ENCODE data around the gene GET4. TPM values are rescaled to one million over a fixed set of nuclear protein-coding genes. Genes with fewer than 3 reads are reported as not detected.

GET4 gene
- polyA plus RNA-seq, 1 donor (not counting 4 experiments of a cell fraction or from before 2014, with no cell fraction given) = 21.1 TPM

DNA sequence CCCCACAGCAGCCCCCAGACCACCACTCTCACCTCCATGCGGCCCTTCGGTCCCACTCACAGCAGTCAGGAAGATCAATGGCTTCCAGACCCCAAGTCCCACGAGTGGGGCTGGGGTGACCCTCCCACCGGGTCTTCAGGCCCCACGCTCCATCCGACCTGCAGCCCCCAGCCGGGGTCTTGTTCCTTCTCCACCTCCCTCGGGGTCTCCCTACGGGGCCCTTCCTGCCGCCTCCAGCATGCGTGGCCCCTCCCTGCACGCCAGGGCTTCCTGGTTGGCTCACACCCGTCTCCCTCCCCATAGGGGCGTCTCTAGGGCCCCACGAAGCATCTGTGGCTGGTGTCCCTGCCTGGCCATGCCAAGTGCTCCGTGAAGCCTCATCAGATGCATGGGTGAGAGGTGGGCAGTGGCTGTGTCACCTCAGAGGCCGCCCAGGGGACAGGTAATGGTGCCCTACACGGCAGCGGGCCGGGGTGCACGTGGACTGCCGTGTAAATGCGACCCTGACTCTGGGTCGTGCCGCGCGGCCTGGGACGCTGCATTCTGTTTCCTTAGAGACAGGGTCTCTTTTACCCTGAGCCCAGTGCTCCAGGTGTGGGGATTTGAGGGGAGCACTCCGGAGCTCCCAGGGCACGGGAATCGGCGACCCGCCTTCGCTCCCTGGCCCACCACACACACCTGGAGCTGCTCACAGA is 58.3 kb downstream of the GET4 start:
- Histone ChIP-seq H3K9me1 (ENCODE audit: control insufficient read depth, extremely low read depth, insufficient read depth, low read length) (no peaks in the 10 kb centered on the region), H3K36me3 (ENCODE audit: control insufficient read depth in 2 of 2, extremely low read depth in 1 of 2, insufficient read depth in 2 of 2, low read length in 2 of 2) (no peaks in the 10 kb centered on the region), H2AFZ (ENCODE audit: control insufficient read depth, low read length) (no peak overlapping the region), H3K9ac (ENCODE audit: control insufficient read depth, extremely low read depth, insufficient read depth, low read length) (no peak overlapping the region), H3K9me3 (ENCODE audit: control insufficient read depth, low read depth, low read length) (no peaks in the 10 kb centered on the region), H3K27me3 (ENCODE audit: control insufficient read depth, extremely low read depth, insufficient read depth, low read length) (no peaks in the 10 kb centered on the region), H4K20me1 (ENCODE audit: control insufficient read depth, extremely low read depth, insufficient read depth, low read length) (no peaks in the 10 kb centered on the region), H3K4me1 (ENCODE audit: control insufficient read depth, extremely low read depth, insufficient read depth, low read length) (no peaks in the 10 kb centered on the region), H3K27ac (ENCODE audit: control insufficient read depth, insufficient read depth, low read length) (no peak overlapping the region), H3K4me3 (ENCODE audit: control insufficient read depth in 2 of 3, extremely low read depth in 1 of 3, insufficient read depth in 2 of 3, low read depth in 1 of 3, low read length in 3 of 3) (no peak overlapping the region), H3K79me2 (ENCODE audit: control insufficient read depth, insufficient read depth, low read length) (no peaks in the 10 kb centered on the region), H3K4me2 (ENCODE audit: control insufficient read depth, extremely low read depth, insufficient read depth, low read depth, low read length) (no peak overlapping the region)
- TF ChIP-seq, protein P1, sequence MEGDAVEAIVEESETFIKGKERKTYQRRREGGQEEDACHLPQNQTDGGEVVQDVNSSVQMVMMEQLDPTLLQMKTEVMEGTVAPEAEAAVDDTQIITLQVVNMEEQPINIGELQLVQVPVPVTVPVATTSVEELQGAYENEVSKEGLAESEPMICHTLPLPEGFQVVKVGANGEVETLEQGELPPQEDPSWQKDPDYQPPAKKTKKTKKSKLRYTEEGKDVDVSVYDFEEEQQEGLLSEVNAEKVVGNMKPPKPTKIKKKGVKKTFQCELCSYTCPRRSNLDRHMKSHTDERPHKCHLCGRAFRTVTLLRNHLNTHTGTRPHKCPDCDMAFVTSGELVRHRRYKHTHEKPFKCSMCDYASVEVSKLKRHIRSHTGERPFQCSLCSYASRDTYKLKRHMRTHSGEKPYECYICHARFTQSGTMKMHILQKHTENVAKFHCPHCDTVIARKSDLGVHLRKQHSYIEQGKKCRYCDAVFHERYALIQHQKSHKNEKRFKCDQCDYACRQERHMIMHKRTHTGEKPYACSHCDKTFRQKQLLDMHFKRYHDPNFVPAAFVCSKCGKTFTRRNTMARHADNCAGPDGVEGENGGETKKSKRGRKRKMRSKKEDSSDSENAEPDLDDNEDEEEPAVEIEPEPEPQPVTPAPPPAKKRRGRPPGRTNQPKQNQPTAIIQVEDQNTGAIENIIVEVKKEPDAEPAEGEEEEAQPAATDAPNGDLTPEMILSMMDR (optimal IDR thresholded peaks at IDR 0.05 in 1 of 3, IDR thresholded peaks at IDR 0.05 in 1 of 3, conservative IDR thresholded peaks at IDR 0.05 in 1 of 3; ENCODE audit: extremely low read depth in 1 of 3, insufficient read depth in 2 of 3, low read length in 3 of 3) = no peak
- TF ChIP-seq EZH2 (IDR thresholded peaks at IDR 0.05; ENCODE audit: low read length) = no peak
- FAIRE-seq = no peak
- no peak for DNase-seq (ENCODE audit: low read depth, low spot score)
- dilution Hi-C loops (cut with MboI; ENCODE audit: extremely low pct_ligation_motif_present, low sequenced_read_pairs) = no loop called here

GRCh38 chr7:935164-935873 is 59.0 kb downstream of the GET4 start:
- Histone ChIP-seq H3K9ac (ENCODE audit: control insufficient read depth, extremely low read depth, insufficient read depth, low read length) (no peak overlapping the region), H3K9me1 (ENCODE audit: control insufficient read depth, extremely low read depth, insufficient read depth, low read length) (no peaks in the 10 kb centered on the region), H3K79me2 (ENCODE audit: control insufficient read depth, insufficient read depth, low read length) (no peaks in the 10 kb centered on the region), H4K20me1 (ENCODE audit: control insufficient read depth, extremely low read depth, insufficient read depth, low read length) (no peaks in the 10 kb centered on the region), H3K9me3 (ENCODE audit: control insufficient read depth, low read depth, low read length) (no peaks in the 10 kb centered on the region), H3K4me3 (ENCODE audit: control insufficient read depth in 2 of 3, extremely low read depth in 1 of 3, insufficient read depth in 2 of 3, low read depth in 1 of 3, low read length in 3 of 3) (no peak overlapping the region), H3K36me3 (ENCODE audit: control insufficient read depth in 2 of 2, extremely low read depth in 1 of 2, insufficient read depth in 2 of 2, low read length in 2 of 2) (no peaks in the 10 kb centered on the region), H3K4me2 (ENCODE audit: control insufficient read depth, extremely low read depth, insufficient read depth, low read depth, low read length) (no peak overlapping the region), H3K4me1 (ENCODE audit: control insufficient read depth, extremely low read depth, insufficient read depth, low read length) (no peaks in the 10 kb centered on the region), H3K27ac (ENCODE audit: control insufficient read depth, insufficient read depth, low read length) (no peak overlapping the region), H2AFZ (ENCODE audit: control insufficient read depth, low read length) (no peak overlapping the region), H3K27me3 (ENCODE audit: control insufficient read depth, extremely low read depth, insufficient read depth, low read length) (peaks cover 2% of the 10 kb centered on the region)
- FAIRE-seq (no peak), DNase-seq (ENCODE audit: low read depth, low spot score) (no peak)
- TF ChIP-seq, protein P1 (optimal IDR thresholded peaks at IDR 0.05 in 1 of 3, IDR thresholded peaks at IDR 0.05 in 1 of 3, conservative IDR thresholded peaks at IDR 0.05 in 1 of 3; ENCODE audit: extremely low read depth in 1 of 3, insufficient read depth in 2 of 3, low read length in 3 of 3) = no peak
- TF ChIP-seq EZH2 (IDR thresholded peaks at IDR 0.05; ENCODE audit: low read length) = no peak
- dilution Hi-C loops (cut with MboI; ENCODE audit: extremely low pct_ligation_motif_present, low sequenced_read_pairs) = no loop called here
